ENCODE results near the gene ZCCHC17. TPM values are rescaled to one million over a fixed set of nuclear protein-coding genes. Genes with fewer than 3 reads are reported as not detected.

The ZCCHC17 gene
- total RNA-seq, 1 donor from 2014 or later = 26.3 TPM

GRCh38 chr1:31372751-31373055 lies 75.9 kb downstream of the ZCCHC17 start:
- DNase-seq (ENCODE audit: extremely low spot score, unreplicated experiment) = no peak
- Mint-ChIP-seq H3K27me3 (ENCODE audit: unreplicated experiment) (no peaks in the 10 kb centered on the region), H3K27ac (ENCODE audit: unreplicated experiment) (peak overlapping the region; percentile 96), H3K9me3 (ENCODE audit: unreplicated experiment) (no peaks in the 10 kb centered on the region), H3K36me3 (ENCODE audit: unreplicated experiment) (peaks cover 4% of the 10 kb centered on the region), H3K4me3 (ENCODE audit: unreplicated experiment) (peak overlapping the region; percentile 79), H3K4me1 (ENCODE audit: unreplicated experiment) (peaks cover 44% of the 10 kb centered on the region)
- TF ChIP-seq CTCF (IDR thresholded peaks at IDR 0.05) = no peak

GRCh38 chr1:31373056-31373896 lies 76.4 kb downstream of the ZCCHC17 start, which contains the start of gene FABP3:
TSS of gene FABP3 (minus strand) at chr1:31373076. CDS start at chr1:31373014, 62 bp downstream.
- Mint-ChIP-seq H3K9me3 (ENCODE audit: unreplicated experiment) (no peaks in the 10 kb centered on the region), H3K4me1 (ENCODE audit: unreplicated experiment) (peaks cover 44% of the 10 kb centered on the region), H3K27me3 (ENCODE audit: unreplicated experiment) (no peaks in the 10 kb centered on the region), H3K4me3 (ENCODE audit: unreplicated experiment) (peak within 1 kb of the TSS; percentile 79), H3K27ac (ENCODE audit: unreplicated experiment) (peak within 1 kb of the TSS; percentile 96), H3K36me3 (ENCODE audit: unreplicated experiment) (peaks cover 4% of the 10 kb centered on the region)
- DNase-seq (ENCODE audit: extremely low spot score, unreplicated experiment) = peak; percentile 90
- no peak for TF ChIP-seq CTCF (IDR thresholded peaks at IDR 0.05)

DNA sequence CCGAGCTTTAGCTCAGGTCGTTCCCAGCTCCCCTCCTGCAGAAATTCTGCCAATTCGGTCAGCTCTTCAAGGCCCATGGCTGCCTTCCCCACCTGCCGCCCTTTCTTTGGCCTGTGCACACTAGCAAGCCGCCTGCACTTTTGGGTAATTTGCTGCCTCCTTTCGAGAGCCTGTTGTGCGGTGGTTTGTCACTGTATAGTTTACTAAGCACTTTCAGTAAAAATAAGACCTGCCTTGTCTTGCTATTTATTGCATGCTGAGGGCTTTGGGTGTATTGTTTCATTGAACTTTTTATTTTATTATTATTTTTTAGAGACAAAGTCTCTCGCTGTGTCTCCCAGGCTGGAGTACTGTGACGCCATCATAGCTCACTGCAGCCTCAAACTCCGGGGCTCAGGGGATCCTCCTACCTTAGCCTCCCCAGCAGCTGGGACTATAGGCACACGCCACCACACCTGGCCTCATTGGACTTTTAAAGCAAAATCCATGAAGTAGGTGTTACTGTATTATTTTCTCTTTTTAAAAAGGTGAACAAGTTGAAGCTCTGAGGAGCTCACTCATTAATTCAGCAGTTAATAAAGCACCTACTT lies 77.2 kb downstream of the ZCCHC17 start:
- Mint-ChIP-seq H3K9me3 (ENCODE audit: unreplicated experiment) (no peaks in the 10 kb centered on the region), H3K4me1 (ENCODE audit: unreplicated experiment) (peaks cover 44% of the 10 kb centered on the region), H3K4me3 (ENCODE audit: unreplicated experiment) (peak overlapping the region; percentile 79), H3K27me3 (ENCODE audit: unreplicated experiment) (no peaks in the 10 kb centered on the region), H3K36me3 (ENCODE audit: unreplicated experiment) (no peaks in the 10 kb centered on the region), H3K27ac (ENCODE audit: unreplicated experiment) (peak overlapping the region; percentile 96)
- no peak for TF ChIP-seq CTCF (IDR thresholded peaks at IDR 0.05)
- DNase-seq (ENCODE audit: extremely low spot score, unreplicated experiment) = no peak

DNA sequence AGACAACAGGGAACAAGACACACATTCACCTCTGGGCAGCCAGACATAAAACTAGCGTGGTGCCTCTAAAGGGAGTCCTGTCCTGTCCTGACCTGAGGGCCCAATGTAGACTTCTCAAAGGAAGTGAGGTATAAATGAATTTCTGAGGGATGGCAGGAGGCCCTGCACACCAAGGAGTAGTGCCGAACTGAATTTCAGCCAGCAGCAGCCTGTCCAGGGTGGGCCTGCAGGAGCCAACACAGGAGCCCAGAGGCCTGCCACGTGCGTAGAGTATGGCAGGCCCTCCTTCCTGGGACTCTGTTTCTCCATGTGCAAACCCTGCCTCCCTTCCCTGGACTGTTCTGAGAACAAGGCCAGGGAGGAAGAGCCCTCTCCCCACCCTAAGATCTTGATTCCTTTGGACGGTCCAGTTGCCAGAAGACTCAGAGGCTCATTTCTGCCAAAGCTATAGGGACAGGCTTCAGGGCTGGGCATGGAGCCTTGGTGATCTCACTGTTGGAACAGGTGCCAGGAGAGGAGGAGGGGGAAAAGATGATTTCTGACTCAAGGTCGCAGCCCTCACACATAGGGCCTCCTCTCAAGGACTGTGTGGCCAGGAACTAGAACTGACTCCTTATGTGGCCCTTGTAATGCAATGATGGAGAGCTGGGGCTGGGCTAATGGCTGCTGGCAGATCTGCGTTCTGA lies 77.8 kb downstream of the ZCCHC17 start:
- TF ChIP-seq CTCF (IDR thresholded peaks at IDR 0.05) = no peak
- Mint-ChIP-seq H3K27ac (ENCODE audit: unreplicated experiment) (peak overlapping the region; percentile 96), H3K4me3 (ENCODE audit: unreplicated experiment) (no peak overlapping the region), H3K9me3 (ENCODE audit: unreplicated experiment) (no peaks in the 10 kb centered on the region), H3K36me3 (ENCODE audit: unreplicated experiment) (no peaks in the 10 kb centered on the region), H3K4me1 (ENCODE audit: unreplicated experiment) (peaks cover 44% of the 10 kb centered on the region), H3K27me3 (ENCODE audit: unreplicated experiment) (no peaks in the 10 kb centered on the region)
- DNase-seq (ENCODE audit: extremely low spot score, unreplicated experiment) = no peak

Measured in osteocyte (in vitro differentiated cells).